HepG2 (cell line): ENCODE measurements around the gene DCAF6. TPM values are rescaled to one million over a fixed set of nuclear protein-coding genes. Genes with fewer than 3 reads are reported as not detected.

Experiments
- BRD4 ChIP-seq: sonication (generic); formaldehyde crosslinking; IDR thresholded peaks from 2 replicates; pipeline ENCODE4 v1.4.0; 2020; ENCODE audit warnings: missing genetic modification reagents
- CHD2 ChIP-seq: IDR thresholded peaks from 2 replicates; pipeline ENCODE4 v1.6.1; 2011; ENCODE audit warnings: low read depth, low read length, improper control_type of control experiment
- DNMT3B ChIP-seq: conservative IDR thresholded peaks from 2 replicates; pipeline ENCODE4 v1.6.1; 2016; ENCODE audit warnings: missing biosample characterization, control low read depth
- FOXA1 ChIP-seq, 2 experiments: fragments of 450-650 bp in 1 of 2; sonication (generic) in 1 of 2; formaldehyde crosslinking in 1 of 2; IDR thresholded peaks; 2 replicates each; pipeline versions ENCODE4 v1.4.0 to v1.6.1; 2016 to 2020; ENCODE audit warnings: missing genetic modification reagents in 1 of 2
- JUNB ChIP-seq: sonication (generic); formaldehyde crosslinking; IDR thresholded peaks from 2 replicates; pipeline ENCODE4 v1.8.0; 2022; ENCODE audit warnings: missing genetic modification reagents, mild to moderate bottlenecking, borderline replicate concordance
- KDM6A ChIP-seq: IDR thresholded peaks from 2 replicates; pipeline ENCODE4 v1.6.1; 2016; ENCODE audit warnings: low read depth
- KMT2B ChIP-seq: IDR thresholded peaks from 2 replicates; pipeline ENCODE4 v1.6.1; 2016; ENCODE audit warnings: missing genetic modification reagents, missing compliant biosample characterization
- MTA1 ChIP-seq: sonication (generic); formaldehyde crosslinking; IDR thresholded peaks from 2 replicates; pipeline ENCODE4 v1.4.0; 2020; ENCODE audit warnings: missing genetic modification reagents, mild to moderate bottlenecking, borderline replicate concordance
- PHF21A ChIP-seq: sonication (generic); formaldehyde crosslinking; IDR thresholded peaks from 2 replicates; pipeline ENCODE4 v1.5.0; 2020; ENCODE audit warnings: mild to moderate bottlenecking, missing genetic modification reagents
- SIN3B ChIP-seq: fragments of 150-350 bp; IDR thresholded peaks from 2 replicates; pipeline ENCODE4 v1.6.1; 2014; ENCODE audit warnings: low read length
- TOPORS ChIP-seq: sonication (generic); formaldehyde crosslinking; IDR thresholded peaks from 2 replicates; pipeline ENCODE4 v1.8.0; 2023; ENCODE audit warnings: mild to moderate bottlenecking, missing genetic modification reagents
- ZFX ChIP-seq: sonication (generic); formaldehyde crosslinking; IDR thresholded peaks from 2 replicates; pipeline ENCODE4 v1.4.0; 2020; ENCODE audit warnings: mild to moderate bottlenecking, low read depth, missing genetic modification reagents, moderate library complexity
- ZNF274 ChIP-seq: sonication (generic); formaldehyde crosslinking; IDR thresholded peaks from 2 replicates; pipeline ENCODE4 v1.5.1; 2020; ENCODE audit warnings: mild to moderate bottlenecking, missing genetic modification reagents
- ZNF33A ChIP-seq: sonication (generic); formaldehyde crosslinking; IDR thresholded peaks from 2 replicates; pipeline ENCODE4 v1.5.1; 2020; ENCODE audit warnings: missing genetic modification reagents, mild to moderate bottlenecking, moderate library complexity, borderline replicate concordance
- ZNF776 ChIP-seq: sonication (generic); formaldehyde crosslinking; IDR thresholded peaks from 2 replicates; pipeline ENCODE4 v1.4.0; 2020; ENCODE audit warnings: mild to moderate bottlenecking, missing genetic modification reagents
- polyA plus RNA-seq, 8 experiments: library from polyadenylated mRNA; depleted of rRNA in 3 of 8; stranded (reverse) in 7 of 8; unstranded in 1 of 8; fragments of >200 nt; fragmentation: Illumina TruSeq in 4 of 8; extraction: Trizol in 4 of 8; gene quantifications; 2 replicates each; pipeline versions ENCODE4 v1.2.1 to v1.2.3, GENCODE V29; 2011 to 2016; ENCODE audit warnings: low read depth in 4 of 8, missing spikeins in 1 of 8, mixed read lengths in 1 of 8; ENCODE audit not compliant: insufficient read depth in 1 of 8
- total RNA-seq, 5 experiments: library from RNA; depleted of rRNA; stranded (reverse); fragments of >200 nt; fragmentation: Illumina TruSeq; extraction: Trizol; gene quantifications; 2 replicates each; pipeline ENCODE4 v1.2.3, GENCODE V29; 2016; ENCODE audit warnings: low read depth in 1 of 5
- TF ChIP-seq, protein P1 (sequence below): sonication (generic); formaldehyde crosslinking; IDR thresholded peaks from 2 replicates; pipeline ENCODE4 v1.4.0; 2020; ENCODE audit warnings: missing genetic modification reagents
- TF ChIP-seq, protein P2 (sequence below): sonication (generic); formaldehyde crosslinking; IDR thresholded peaks from 2 replicates; pipeline ENCODE4 v1.5.1; 2020; ENCODE audit warnings: mild to moderate bottlenecking, missing genetic modification reagents, borderline replicate concordance
- TF ChIP-seq, protein P3 (sequence below): sonication (generic); formaldehyde crosslinking; IDR thresholded peaks from 2 replicates; pipeline ENCODE4 v1.4.0; 2020; ENCODE audit warnings: mild to moderate bottlenecking, missing genetic modification reagents
- TF ChIP-seq, protein P4 (sequence below): IDR thresholded peaks from 2 replicates; pipeline ENCODE4 v1.6.1; 2012; ENCODE audit warnings: inconsistent platforms
- TF ChIP-seq, protein P5 (sequence below): sonication (generic); formaldehyde crosslinking; IDR thresholded peaks from 2 replicates; pipeline ENCODE4 v1.4.0; 2020; ENCODE audit warnings: mild to moderate bottlenecking, missing genetic modification reagents

Gene DCAF6
- total and polyA plus RNA-seq, 2 of the 13 experiments (the other 11 are each of a cell fraction or from before 2014, with no cell fraction given), result 24.7 to 33.7 TPM

DNA sequence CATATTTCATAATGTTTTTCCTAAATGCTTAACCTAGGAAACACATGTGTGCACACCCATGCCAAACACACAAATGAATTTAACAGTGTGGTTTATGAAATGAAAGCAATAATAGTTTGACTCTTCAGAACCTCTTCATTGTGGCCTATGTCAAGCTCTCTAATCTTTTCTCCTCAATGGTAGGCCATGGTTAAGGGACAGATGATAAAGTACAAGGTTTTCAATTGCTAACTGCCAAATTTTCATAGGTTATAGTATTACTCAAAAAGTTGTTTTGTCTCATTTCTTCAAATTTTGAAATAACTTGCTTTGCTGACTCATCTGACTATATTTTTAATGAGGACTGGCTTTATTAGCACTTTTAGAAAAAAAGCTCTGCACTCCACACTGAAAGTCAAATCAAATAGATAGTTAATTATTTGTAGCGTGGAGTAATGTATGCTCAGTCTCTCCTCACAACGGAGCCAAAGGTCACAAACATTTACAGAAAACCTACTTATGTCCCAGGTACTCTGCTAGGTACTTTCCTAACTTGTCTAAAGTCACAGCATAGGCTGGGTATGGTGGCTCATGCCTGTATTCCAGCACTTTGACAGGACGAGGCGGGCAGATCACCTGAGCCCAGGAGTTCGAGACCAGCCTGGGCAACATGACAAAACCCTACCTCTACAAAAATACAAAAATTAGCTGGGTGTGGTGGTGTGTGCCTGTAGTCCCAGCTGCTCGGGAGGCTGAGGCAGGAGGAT lies 19.5 kb upstream of the DCAF6 start (continued):
- TF ChIP-seq, protein P1, sequence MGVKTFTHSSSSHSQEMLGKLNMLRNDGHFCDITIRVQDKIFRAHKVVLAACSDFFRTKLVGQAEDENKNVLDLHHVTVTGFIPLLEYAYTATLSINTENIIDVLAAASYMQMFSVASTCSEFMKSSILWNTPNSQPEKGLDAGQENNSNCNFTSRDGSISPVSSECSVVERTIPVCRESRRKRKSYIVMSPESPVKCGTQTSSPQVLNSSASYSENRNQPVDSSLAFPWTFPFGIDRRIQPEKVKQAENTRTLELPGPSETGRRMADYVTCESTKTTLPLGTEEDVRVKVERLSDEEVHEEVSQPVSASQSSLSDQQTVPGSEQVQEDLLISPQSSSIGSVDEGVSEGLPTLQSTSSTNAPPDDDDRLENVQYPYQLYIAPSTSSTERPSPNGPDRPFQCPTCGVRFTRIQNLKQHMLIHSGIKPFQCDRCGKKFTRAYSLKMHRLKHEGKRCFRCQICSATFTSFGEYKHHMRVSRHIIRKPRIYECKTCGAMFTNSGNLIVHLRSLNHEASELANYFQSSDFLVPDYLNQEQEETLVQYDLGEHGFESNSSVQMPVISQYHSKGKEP, result no peak
- TF ChIP-seq ZFX (CRISPR knock-in tag), result 0 out of 2 replicates have a peak, but pooled peaks have one; percentile 34
- no peak for TF ChIP-seq CHD2
- TF ChIP-seq, protein P2, sequence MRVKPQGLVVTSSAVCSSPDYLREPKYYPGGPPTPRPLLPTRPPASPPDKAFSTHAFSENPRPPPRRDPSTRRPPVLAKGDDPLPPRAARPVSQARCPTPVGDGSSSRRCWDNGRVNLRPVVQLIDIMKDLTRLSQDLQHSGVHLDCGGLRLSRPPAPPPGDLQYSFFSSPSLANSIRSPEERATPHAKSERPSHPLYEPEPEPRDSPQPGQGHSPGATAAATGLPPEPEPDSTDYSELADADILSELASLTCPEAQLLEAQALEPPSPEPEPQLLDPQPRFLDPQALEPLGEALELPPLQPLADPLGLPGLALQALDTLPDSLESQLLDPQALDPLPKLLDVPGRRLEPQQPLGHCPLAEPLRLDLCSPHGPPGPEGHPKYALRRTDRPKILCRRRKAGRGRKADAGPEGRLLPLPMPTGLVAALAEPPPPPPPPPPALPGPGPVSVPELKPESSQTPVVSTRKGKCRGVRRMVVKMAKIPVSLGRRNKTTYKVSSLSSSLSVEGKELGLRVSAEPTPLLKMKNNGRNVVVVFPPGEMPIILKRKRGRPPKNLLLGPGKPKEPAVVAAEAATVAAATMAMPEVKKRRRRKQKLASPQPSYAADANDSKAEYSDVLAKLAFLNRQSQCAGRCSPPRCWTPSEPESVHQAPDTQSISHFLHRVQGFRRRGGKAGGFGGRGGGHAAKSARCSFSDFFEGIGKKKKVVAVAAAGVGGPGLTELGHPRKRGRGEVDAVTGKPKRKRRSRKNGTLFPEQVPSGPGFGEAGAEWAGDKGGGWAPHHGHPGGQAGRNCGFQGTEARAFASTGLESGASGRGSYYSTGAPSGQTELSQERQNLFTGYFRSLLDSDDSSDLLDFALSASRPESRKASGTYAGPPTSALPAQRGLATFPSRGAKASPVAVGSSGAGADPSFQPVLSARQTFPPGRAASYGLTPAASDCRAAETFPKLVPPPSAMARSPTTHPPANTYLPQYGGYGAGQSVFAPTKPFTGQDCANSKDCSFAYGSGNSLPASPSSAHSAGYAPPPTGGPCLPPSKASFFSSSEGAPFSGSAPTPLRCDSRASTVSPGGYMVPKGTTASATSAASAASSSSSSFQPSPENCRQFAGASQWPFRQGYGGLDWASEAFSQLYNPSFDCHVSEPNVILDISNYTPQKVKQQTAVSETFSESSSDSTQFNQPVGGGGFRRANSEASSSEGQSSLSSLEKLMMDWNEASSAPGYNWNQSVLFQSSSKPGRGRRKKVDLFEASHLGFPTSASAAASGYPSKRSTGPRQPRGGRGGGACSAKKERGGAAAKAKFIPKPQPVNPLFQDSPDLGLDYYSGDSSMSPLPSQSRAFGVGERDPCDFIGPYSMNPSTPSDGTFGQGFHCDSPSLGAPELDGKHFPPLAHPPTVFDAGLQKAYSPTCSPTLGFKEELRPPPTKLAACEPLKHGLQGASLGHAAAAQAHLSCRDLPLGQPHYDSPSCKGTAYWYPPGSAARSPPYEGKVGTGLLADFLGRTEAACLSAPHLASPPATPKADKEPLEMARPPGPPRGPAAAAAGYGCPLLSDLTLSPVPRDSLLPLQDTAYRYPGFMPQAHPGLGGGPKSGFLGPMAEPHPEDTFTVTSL (CRISPR knock-in tag), result peak; percentile 20; the same call in 1 of the 2 replicates
- TF ChIP-seq DNMT3B (CRISPR knock-in tag), result no peak
- TF ChIP-seq JUNB (CRISPR knock-in tag), result no peak
- TF ChIP-seq TOPORS (CRISPR knock-in tag), result no peak
- TF ChIP-seq KMT2B (CRISPR knock-in tag), result peak; percentile 35; the same call in 1 of the 2 replicates
- TF ChIP-seq FOXA1 (IDR thresholded peaks at IDR 0.05), result no peak
- no peak for TF ChIP-seq FOXA1 (CRISPR knock-in tag; IDR thresholded peaks at IDR 0.05)
- peak; percentile 47 for TF ChIP-seq KDM6A (CRISPR knock-in tag)
- TF ChIP-seq ZNF33A (CRISPR knock-in tag), result no peak
- TF ChIP-seq ZNF776, result no peak
- no peak for TF ChIP-seq ZNF274 (CRISPR knock-in tag)
- TF ChIP-seq MTA1 (CRISPR knock-in tag), result no peak
- TF ChIP-seq PHF21A (CRISPR knock-in tag), result 0 out of 2 replicates have a peak, but pooled peaks have one; percentile 45
- TF ChIP-seq SIN3B, result no peak
- TF ChIP-seq BRD4, result no peak
- TF ChIP-seq, protein P3, sequence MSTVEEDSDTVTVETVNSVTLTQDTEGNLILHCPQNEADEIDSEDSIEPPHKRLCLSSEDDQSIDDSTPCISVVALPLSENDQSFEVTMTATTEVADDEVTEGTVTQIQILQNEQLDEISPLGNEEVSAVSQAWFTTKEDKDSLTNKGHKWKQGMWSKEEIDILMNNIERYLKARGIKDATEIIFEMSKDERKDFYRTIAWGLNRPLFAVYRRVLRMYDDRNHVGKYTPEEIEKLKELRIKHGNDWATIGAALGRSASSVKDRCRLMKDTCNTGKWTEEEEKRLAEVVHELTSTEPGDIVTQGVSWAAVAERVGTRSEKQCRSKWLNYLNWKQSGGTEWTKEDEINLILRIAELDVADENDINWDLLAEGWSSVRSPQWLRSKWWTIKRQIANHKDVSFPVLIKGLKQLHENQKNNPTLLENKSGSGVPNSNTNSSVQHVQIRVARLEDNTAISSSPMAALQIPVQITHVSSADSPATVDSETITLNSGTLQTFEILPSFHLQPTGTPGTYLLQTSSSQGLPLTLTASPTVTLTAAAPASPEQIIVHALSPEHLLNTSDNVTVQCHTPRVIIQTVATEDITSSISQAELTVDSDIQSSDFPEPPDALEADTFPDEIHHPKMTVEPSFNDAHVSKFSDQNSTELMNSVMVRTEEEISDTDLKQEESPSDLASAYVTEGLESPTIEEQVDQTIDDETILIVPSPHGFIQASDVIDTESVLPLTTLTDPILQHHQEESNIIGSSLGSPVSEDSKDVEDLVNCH (CRISPR knock-in tag), result no peak
- TF ChIP-seq, protein P4, sequence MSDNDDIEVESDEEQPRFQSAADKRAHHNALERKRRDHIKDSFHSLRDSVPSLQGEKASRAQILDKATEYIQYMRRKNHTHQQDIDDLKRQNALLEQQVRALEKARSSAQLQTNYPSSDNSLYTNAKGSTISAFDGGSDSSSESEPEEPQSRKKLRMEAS, result 0 out of 2 replicates have a peak, but pooled peaks have one; percentile 13
- TF ChIP-seq, protein P5, sequence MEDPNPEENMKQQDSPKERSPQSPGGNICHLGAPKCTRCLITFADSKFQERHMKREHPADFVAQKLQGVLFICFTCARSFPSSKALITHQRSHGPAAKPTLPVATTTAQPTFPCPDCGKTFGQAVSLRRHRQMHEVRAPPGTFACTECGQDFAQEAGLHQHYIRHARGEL (CRISPR knock-in tag), result no peak
